Uterus (tissue), 2 donors: ENCODE data around the gene OSBPL9.

Source experiments
- CTCF ChIP-seq, 4 experiments: fragments of 200-600 bp in 2 of 4; fragments of 450-650 bp in 2 of 4; sonication (generic) in 2 of 4; IDR thresholded peaks; one replicate each; pipeline ENCODE4 v1.5.1; 2016 to 2019; ENCODE audit warnings: antibody characterized with exemption in 4 of 4, mild to moderate bottlenecking in 2 of 4, moderate library complexity in 1 of 4
- POLR2A ChIP-seq, 2 donors: fragments of 450-650 bp; IDR thresholded peaks; one replicate each; pipeline ENCODE4 v1.6.1; 2016; ENCODE audit warnings: antibody characterized with exemption in 2 of 2, mild to moderate bottlenecking in 1 of 2, moderate library complexity in 1 of 2

- TF ChIP-seq CTCF (IDR thresholded peaks at IDR 0.05) (no peak), POLR2A (IDR thresholded peaks at IDR 0.05) (no peak)
Observed at GRCh38 chr1:51669816-51670215, 52.9 kb downstream of the OSBPL9 start.
